Measurements from ENCODE around the gene SDHAF3.

GRCh38 chr7:97203957-97204356 is 86.5 kb downstream of the SDHAF3 start:
- TF ChIP-seq POLR2AphosphoS5 (IDR thresholded peaks at IDR 0.05; ENCODE audit: low read depth, low read length) (no peak), TAF1 (IDR thresholded peaks at IDR 0.05; ENCODE audit: borderline replicate concordance, insufficient read depth, low read length) (no peak), REST (IDR thresholded peaks at IDR 0.05; ENCODE audit: insufficient read depth in 1 of 2, low read depth in 2 of 2, low read length in 2 of 2) (no peak)
